SK-N-MC (cell line): ENCODE results near the gene DDHD1.

Source experiments
- DNase-seq: peaks from one replicate; pipeline ENCODE4 v3.0.0-alpha.2; 2011; ENCODE audit warnings: low read depth, low spot score
- H3K27ac ChIP-seq: fragments of 200-600 bp; sonication (generic); 2 replicates; pipeline ENCODE4 v1.5.1; 2016; ENCODE audit warnings: mixed run types
- H3K36me3 ChIP-seq: fragments of 200-600 bp; sonication (generic); 2 replicates; pipeline ENCODE4 v1.6.1; 2017; ENCODE audit warnings: antibody characterized with exemption, low read length, mixed read lengths; ENCODE audit not compliant: insufficient read depth
- H3K4me3 ChIP-seq: fragments of 200-600 bp; sonication (generic); 2 replicates; pipeline ENCODE4 v1.5.1; 2016
- H3K9ac ChIP-seq: fragments of 200-600 bp; sonication (generic); 2 replicates; pipeline ENCODE4 v1.8.0; 2017; ENCODE audit warnings: mixed run types, mixed read lengths; ENCODE audit not compliant: insufficient read length
- H3K9me3 ChIP-seq: fragments of 200-600 bp; sonication (generic); 2 replicates; pipeline ENCODE4 v1.6.1; 2017; ENCODE audit warnings: low read depth, mild to moderate bottlenecking, antibody characterized with exemption, low read length, moderate library complexity, mixed read lengths
- EZH2 ChIP-seq: fragments of 200-600 bp; sonication (generic); IDR thresholded peaks from one replicate; pipeline ENCODE4 v1.6.1; 2017; ENCODE audit warnings: antibody characterized with exemption
- FOXP2 ChIP-seq: optimal IDR thresholded peaks from 2 replicates; pipeline ENCODE3; 2011; ENCODE audit warnings: mild to moderate bottlenecking, moderate library complexity; ENCODE audit not compliant: insufficient read depth; ENCODE audit errors: extremely low read length, control extremely low read depth
- POLR2AphosphoS5 ChIP-seq: IDR thresholded peaks from 2 replicates; pipeline ENCODE4 v1.6.1; 2012; ENCODE audit warnings: mild to moderate bottlenecking, low read depth, low read length, borderline replicate concordance

Gene DDHD1

GRCh38 chr14:53032161-53032803 is 120.8 kb downstream of the DDHD1 start:
- peak overlapping the region; percentile 56; the same call in 1 of the 2 replicates for H3K27ac ChIP-seq
- DNase-seq, result peak; percentile 5
- no peak overlapping the region for H3K9ac ChIP-seq

GRCh38 chr14:53027562-53027961 is 125.6 kb downstream of the DDHD1 start:
- Histone ChIP-seq H3K9ac (no peak overlapping the region), H3K27ac (no peak overlapping the region), H3K36me3 (no peaks in the 10 kb centered on the region), H3K9me3 (no peaks in the 10 kb centered on the region), H3K4me3 (no peak overlapping the region)
- no peak for DNase-seq
- TF ChIP-seq POLR2AphosphoS5 (no peak), FOXP2 (no peak), EZH2 (no peak)

More at GRCh38 chr14:53032161-53032803, 120.8 kb downstream of the DDHD1 start:
- Histone ChIP-seq H3K4me3 (no peak overlapping the region; the same call in 1 of the 2 replicates), H3K36me3 (peaks cover 5% of the 10 kb centered on the region), H3K9me3 (no peaks in the 10 kb centered on the region)
- TF ChIP-seq FOXP2, result no peak
- TF ChIP-seq POLR2AphosphoS5, result no peak
- no peak for TF ChIP-seq EZH2

GRCh38 chr14:53027041-53027440 is 126.1 kb downstream of the DDHD1 start:
- TF ChIP-seq POLR2AphosphoS5 (no peak), FOXP2 (no peak), EZH2 (no peak)
- H3K36me3 ChIP-seq, result no peaks in the 10 kb centered on the region
- no peak for DNase-seq
- H3K9ac ChIP-seq, result no peak overlapping the region
- H3K27ac ChIP-seq, result no peak overlapping the region
- no peaks in the 10 kb centered on the region for H3K9me3 ChIP-seq
- no peak overlapping the region for H3K4me3 ChIP-seq

GRCh38 chr14:53023325-53023724 is 129.8 kb downstream of the DDHD1 start:
- DNase-seq, result no peak
- TF ChIP-seq EZH2, result no peak
- no peak for TF ChIP-seq POLR2AphosphoS5
- TF ChIP-seq FOXP2, result no peak
- no peak overlapping the region for H3K4me3 ChIP-seq
- no peaks in the 10 kb centered on the region for H3K36me3 ChIP-seq
- no peaks in the 10 kb centered on the region for H3K9me3 ChIP-seq
- H3K9ac ChIP-seq, result no peak overlapping the region
- H3K27ac ChIP-seq, result no peak overlapping the region

GRCh38 chr14:53022593-53022992 is 130.5 kb downstream of the DDHD1 start:
- TF ChIP-seq POLR2AphosphoS5 (peak; percentile 21; the same call in 1 of the 2 replicates), FOXP2 (no peak), EZH2 (no peak)
- H3K4me3 ChIP-seq, result peak overlapping the region; percentile 19
- no peaks in the 10 kb centered on the region for H3K9me3 ChIP-seq
- H3K36me3 ChIP-seq, result no peaks in the 10 kb centered on the region
- H3K9ac ChIP-seq, result no peak overlapping the region
- peak; percentile 73 for DNase-seq
- peak overlapping the region; percentile 14 for H3K27ac ChIP-seq

GRCh38 chr14:53020193-53020932 is 132.8 kb downstream of the DDHD1 start:
- DNase-seq, result no peak
- Histone ChIP-seq H3K36me3 (no peaks in the 10 kb centered on the region), H3K4me3 (no peak overlapping the region), H3K27ac (no peak overlapping the region), H3K9me3 (no peaks in the 10 kb centered on the region), H3K9ac (no peak overlapping the region)
- TF ChIP-seq EZH2 (no peak), POLR2AphosphoS5 (no peak), FOXP2 (no peak)

GRCh38 chr14:53019406-53019805 is 133.7 kb downstream of the DDHD1 start:
- no peaks in the 10 kb centered on the region for H3K9me3 ChIP-seq
- H3K36me3 ChIP-seq, result no peaks in the 10 kb centered on the region
- no peak for DNase-seq
- no peak overlapping the region for H3K27ac ChIP-seq
- H3K4me3 ChIP-seq, result no peak overlapping the region
- H3K9ac ChIP-seq, result no peak overlapping the region
- TF ChIP-seq FOXP2, result no peak
- TF ChIP-seq EZH2, result no peak
- no peak for TF ChIP-seq POLR2AphosphoS5

GRCh38 chr14:53017837-53018236 is 135.3 kb downstream of the DDHD1 start:
- no peak overlapping the region for H3K27ac ChIP-seq
- H3K36me3 ChIP-seq, result no peaks in the 10 kb centered on the region
- TF ChIP-seq FOXP2 (no peak), EZH2 (no peak), POLR2AphosphoS5 (no peak)
- DNase-seq, result no peak
- no peak overlapping the region for H3K4me3 ChIP-seq
- H3K9ac ChIP-seq, result no peak overlapping the region
- no peaks in the 10 kb centered on the region for H3K9me3 ChIP-seq
